BE2C (cell line): ENCODE results near the gene KCNQ5.

ENCODE experiments used
- DNase-seq: peaks from one replicate; pipeline ENCODE4 v3.0.0-alpha.2; 2020
- H3K27me3 ChIP-seq: fragments of 250-450 bp; sonication (Bioruptor Pico); 2 replicates; pipeline ENCODE4 v1.5.1; 2020; ENCODE audit warnings: mild to moderate bottlenecking
- H3K36me3 ChIP-seq: fragments of 250-450 bp; sonication (Bioruptor Pico); 2 replicates; pipeline ENCODE4 v1.5.1; 2020; ENCODE audit warnings: mild to moderate bottlenecking
- H3K4me1 ChIP-seq: fragments of 250-450 bp; sonication (Bioruptor Pico); 2 replicates; pipeline ENCODE4 v1.5.1; 2020
- H3K4me3 ChIP-seq: 2 replicates; pipeline ENCODE4 v1.5.1; 2011; ENCODE audit warnings: low read depth, low read length
- H3K9me3 ChIP-seq: fragments of 250-450 bp; sonication (Bioruptor Pico); 2 replicates; pipeline ENCODE4 v1.5.1; 2020
- CTCF ChIP-seq: IDR thresholded peaks from 2 replicates; pipeline ENCODE4 v1.5.1; 2012; ENCODE audit warnings: mild to moderate bottlenecking, low read depth, low read length

KCNQ5 gene

DNA sequence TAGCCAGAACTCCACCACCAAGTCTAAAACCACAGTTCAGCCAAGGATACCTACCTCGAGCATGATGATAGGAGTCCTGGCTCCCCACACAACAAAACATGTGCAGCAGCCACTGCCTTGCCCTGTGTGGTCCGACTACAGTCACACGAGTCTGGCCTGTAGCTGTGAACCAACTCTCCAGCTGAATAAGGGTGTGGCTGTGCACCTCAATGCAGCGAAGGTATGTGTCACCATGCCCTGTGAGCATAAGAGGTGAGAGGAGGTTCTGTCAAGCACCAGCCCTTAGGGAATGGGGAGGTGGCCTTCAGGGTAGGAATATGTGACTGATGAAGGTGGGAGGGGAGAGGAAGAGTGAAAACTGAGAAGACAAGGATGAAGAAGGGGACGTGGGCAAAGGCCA lies 620.1 kb downstream of the KCNQ5 start:
- no peak for DNase-seq
- H3K4me3 ChIP-seq: no peak overlapping the region
- no peak for TF ChIP-seq CTCF
- no peaks in the 10 kb centered on the region for H3K9me3 ChIP-seq
- peaks cover 19% of the 10 kb centered on the region for H3K27me3 ChIP-seq
- H3K36me3 ChIP-seq: no peaks in the 10 kb centered on the region
- no peaks in the 10 kb centered on the region for H3K4me1 ChIP-seq
